ENCODE data around the gene ST3GAL3. TPM values are rescaled to one million over a fixed set of nuclear protein-coding genes. Genes with fewer than 3 reads are reported as not detected.

The ST3GAL3 gene
- total and polyA plus RNA-seq, 10 of the 15 experiments (the other 5 are each of a cell fraction or from before 2014, with no cell fraction given), result 1.2 to 19.3 (median 11.0) TPM

- H3K4me2 ChIP-seq (ENCODE audit: control insufficient read depth, insufficient read depth), result no peak overlapping the region
- in situ Hi-C loops (cut with MboI) (no loop called here), intact Hi-C loops (cut with micrococcal nuclease; ENCODE audit: unreplicated experiment) (loop anchor here (5.0 kb wide), 2 partner anchors 88 to 242 kb away; partner anchors contain the start of gene ST3GAL3)
- no peaks in the 10 kb centered on the region for H4K20me1 ChIP-seq (ENCODE audit: control insufficient read depth, insufficient read depth)
- ChIA-PET RAD21 (ENCODE audit: unreplicated experiment) (interaction anchor here (1.7 kb wide), 1 partner anchor 186 kb away, joined by 7 read pairs; no protein-coding TSS in a partner anchor), SMC1A (ENCODE audit: uncharacterized antibody, unreplicated experiment) (interaction anchor here (1.2 kb wide), 1 partner anchor 101 kb away, joined by 4 read pairs; no protein-coding TSS in a partner anchor), CTCF (interaction anchor here (1.2 to 10.4 kb wide), 8 partner anchors 15 to 296 kb away, joined by 3 to 167 read pairs (median 4); partner anchors contain the start of genes ARTN and ATP6V0B), POLR2A (interaction anchor here (1.5 to 3.4 kb wide), 2 partner anchors 25 to 300 kb away, joined by 3 to 18 read pairs; partner anchors contain the start of genes ATP6V0B and KDM4A)
- no TSS peak for BruUV-seq (replicated peaks)
- H3K27me3 ChIP-seq (replicated peaks in 1 of 2; ENCODE audit: control insufficient read depth in 2 of 2, insufficient read depth in 2 of 2, low read length in 1 of 2), result no peaks in the 10 kb centered on the region
- ATAC-seq (no peak), FAIRE-seq (no peak), DNase-seq (ENCODE audit: low read depth, low spot score) (no peak)
- H3K9me3 ChIP-seq (replicated peaks; ENCODE audit: control insufficient read depth, insufficient read depth, low read length), result no peaks in the 10 kb centered on the region
- H3K4me3 ChIP-seq, result no peak overlapping the region
- H3K79me2 ChIP-seq (ENCODE audit: control insufficient read depth, insufficient read depth, low read length), result peaks cover 23% of the 10 kb centered on the region
- H3K9ac ChIP-seq (ENCODE audit: control insufficient read depth, insufficient read depth, low read length), result no peak overlapping the region
- TF ChIP-seq RFX5 (IDR thresholded peaks at IDR 0.05; ENCODE audit: low read depth, low read length) (no peak), MXI1 (IDR thresholded peaks at IDR 0.05; ENCODE audit: low read depth, low read length) (no peak), EZH2 (IDR thresholded peaks at IDR 0.05; ENCODE audit: borderline replicate concordance, control insufficient read depth, low read depth, low read length) (no peak), MLLT1 (IDR thresholded peaks at IDR 0.05) (no peak), ZNF622 (IDR thresholded peaks at IDR 0.05) (no peak), NFIC (IDR thresholded peaks at IDR 0.05; ENCODE audit: low read depth, low read length) (no peak), E2F4 (IDR thresholded peaks at IDR 0.05; ENCODE audit: low read depth, low read length) (no peak), NR2C1 (IDR thresholded peaks at IDR 0.05) (no peak), GATAD2B (conservative IDR thresholded peaks at IDR 0.05; ENCODE audit: low read depth) (no peak), IRF4 (IDR thresholded peaks at IDR 0.05; ENCODE audit: low read depth, low read length) (no peak), IKZF2 (IDR thresholded peaks at IDR 0.05) (no peak), YY1 (IDR thresholded peaks at IDR 0.05; ENCODE audit: low read depth, low read length) (no peak), EED (IDR thresholded peaks at IDR 0.05; ENCODE audit: low read depth) (no peak), CHD4 (IDR thresholded peaks at IDR 0.05) (no peak), NFYB (IDR thresholded peaks at IDR 0.05; ENCODE audit: insufficient read depth, low read depth, low read length) (no peak), TCF12 (IDR thresholded peaks at IDR 0.05; ENCODE audit: low read depth, low read length) (no peak), HDGF (IDR thresholded peaks at IDR 0.05) (no peak), TAF1 (IDR thresholded peaks at IDR 0.05; ENCODE audit: borderline replicate concordance, low read depth, low read length) (no peak), LARP7 (IDR thresholded peaks at IDR 0.05) (no peak), MYC (IDR thresholded peaks at IDR 0.05; ENCODE audit: insufficient read depth, insufficient read length, insufficient replicate concordance, low read length, severe bottlenecking) (no peak)
- H3K27ac ChIP-seq (ENCODE audit: control insufficient read depth, insufficient read depth), result no peak overlapping the region
- H3K4me1 ChIP-seq (ENCODE audit: control insufficient read depth, insufficient read depth, low read length), result peaks cover 10% of the 10 kb centered on the region
- 0 out of 4 replicates have a peak, but pooled peaks cover 0 to 4% of the 10 kb centered on the region in 2 experiments for H3K36me3 ChIP-seq (ENCODE audit: control insufficient read depth in 2 of 2, insufficient read depth in 2 of 2, low read length in 1 of 2)
- 88% methylated on average over 13 of the region's 13 CpGs for WGBS (ENCODE audit: insufficient coverage, insufficient replicate concordance, low lambda C conversion rate, missing lambda C conversion rate)
- H2AFZ ChIP-seq (ENCODE audit: control insufficient read depth, low read depth, low read length), result no peak overlapping the region
These were observed 242.3 kb downstream of the ST3GAL3 start for GRCh38 chr1:43949678-43950077.

All from GM12878 (cell line).